IMR-90 (cell line): ENCODE data around the gene TCF7L2. TPM values are rescaled to one million over a fixed set of nuclear protein-coding genes. Genes with fewer than 3 reads are reported as not detected.

Experiments used
- ATAC-seq: fragments of 200-7000 bp; cut with Tn5 transposase; 2 replicates; pipeline ENCODE4 v1.9.1; 2020; ENCODE audit warnings: low read depth, mild to moderate bottlenecking, moderate library complexity
- BruUV-seq: library from RNA; stranded (reverse); fragments of 400-500 nt; replicated peaks from 2 replicates; lab custom pipeline; 2021; lab: Mats Ljungman, UMichigan
- CTCF ChIA-PET: fragments of 300-600 bp; formaldehyde crosslinking; extraction: SDS; loops from one replicate; lab custom pipeline; 2021; ENCODE audit warnings: antibody characterized with exemption; lab: Yijun Ruan, JAX
- POLR2A ChIA-PET: fragments of 300-600 bp; sonication (Branson Sonifier 250); formaldehyde crosslinking; loops from one replicate; lab custom pipeline; 2022; ENCODE audit warnings: antibody characterized with exemption; ENCODE audit not compliant: unreplicated experiment; lab: Charles Lee
- DNase-seq: peaks from one replicate; pipeline ENCODE4 v3.0.0; 2013
- H2AFZ ChIP-seq: replicated peaks from 2 replicates; pipeline ENCODE3; 2013; ENCODE audit warnings: low read length, mild to moderate bottlenecking; ENCODE audit not compliant: poor library complexity
- H2AK5ac ChIP-seq: 2 replicates; pipeline ENCODE4 v1.6.1; 2013; ENCODE audit warnings: low read depth, low read length, inconsistent platforms
- H2AK9ac ChIP-seq: replicated peaks from 2 replicates; pipeline ENCODE3; 2013; ENCODE audit warnings: mild to moderate bottlenecking, low read depth, low read length, moderate library complexity; ENCODE audit not compliant: poor library complexity
- H2BK120ac ChIP-seq: 2 replicates; pipeline ENCODE4 v1.6.1; 2013; ENCODE audit warnings: low read depth, low read length, inconsistent platforms
- H2BK15ac ChIP-seq: 3 replicates; pipeline ENCODE4 v1.6.1; 2013; ENCODE audit warnings: low read depth, low read length, inconsistent platforms
- H2BK20ac ChIP-seq: 2 replicates; pipeline ENCODE4 v1.6.1; 2013; ENCODE audit warnings: low read depth, mild to moderate bottlenecking, inconsistent platforms, low read length, moderate library complexity
- H2BK5ac ChIP-seq: 2 replicates; pipeline ENCODE4 v1.6.1; 2013; ENCODE audit warnings: mild to moderate bottlenecking, low read depth, low read length, inconsistent platforms; ENCODE audit not compliant: poor library complexity, severe bottlenecking
- H3K14ac ChIP-seq: replicated peaks from 2 replicates; pipeline ENCODE4 v1.6.1; 2013; ENCODE audit warnings: low read depth, low read length, inconsistent platforms
- H3K18ac ChIP-seq: 2 replicates; pipeline ENCODE4 v1.6.1; 2013; ENCODE audit warnings: low read depth, low read length, control low read depth
- H3K23ac ChIP-seq: 2 replicates; pipeline ENCODE4 v1.6.1; 2013; ENCODE audit warnings: low read depth, low read length, inconsistent platforms
- H3K27ac ChIP-seq: 2 replicates; pipeline ENCODE4 v1.5.1; 2013; ENCODE audit warnings: mild to moderate bottlenecking, control low read depth, low read length; ENCODE audit not compliant: insufficient read depth
- H3K27me3 ChIP-seq: 2 replicates; pipeline ENCODE4 v1.6.1; 2013; ENCODE audit warnings: low read length; ENCODE audit not compliant: control insufficient read depth, insufficient read depth
- H3K36me3 ChIP-seq: 2 replicates; pipeline ENCODE4 v1.6.1; 2013; ENCODE audit warnings: low read length, mixed read lengths; ENCODE audit not compliant: control insufficient read depth, insufficient read depth
- H3K4ac ChIP-seq: 2 replicates; pipeline ENCODE4 v1.6.1; 2013; ENCODE audit warnings: low read depth, low read length, inconsistent platforms
- H3K4me1 ChIP-seq: 2 replicates; pipeline ENCODE4 v1.6.1; 2013; ENCODE audit warnings: low read length, mixed read lengths; ENCODE audit not compliant: control insufficient read depth, insufficient read depth
- H3K4me2 ChIP-seq: 2 replicates; pipeline ENCODE4 v1.6.1; 2013; ENCODE audit warnings: low read depth, mild to moderate bottlenecking, control low read depth, low read length, moderate library complexity
- H3K4me3 ChIP-seq: 2 replicates; pipeline ENCODE4 v1.5.1; 2013; ENCODE audit warnings: low read depth, mild to moderate bottlenecking, control low read depth, low read length, moderate library complexity; ENCODE audit not compliant: insufficient read depth
- H3K56ac ChIP-seq: 2 replicates; pipeline ENCODE4 v1.6.1; 2013; ENCODE audit warnings: low read length, inconsistent platforms; ENCODE audit not compliant: insufficient read depth; ENCODE audit errors: extremely low read depth
- H3K79me1 ChIP-seq, 2 experiments: 2 replicates each; pipeline ENCODE4 v1.6.1; 2013; ENCODE audit warnings: low read length in 2 of 2, inconsistent platforms in 1 of 2, low read depth in 1 of 2
- H3K9ac ChIP-seq: 2 replicates; pipeline ENCODE4 v1.6.1; 2013; ENCODE audit warnings: low read depth, low read length, control low read depth
- H3K9me1 ChIP-seq: 2 replicates; pipeline ENCODE4 v1.6.1; 2013; ENCODE audit warnings: low read length, inconsistent platforms; ENCODE audit not compliant: insufficient read depth
- H3K9me3 ChIP-seq: 2 replicates; pipeline ENCODE4 v1.6.1; 2013; ENCODE audit warnings: low read length; ENCODE audit not compliant: control insufficient read depth, insufficient read depth
- H4K20me1 ChIP-seq: 2 replicates; pipeline ENCODE4 v1.6.1; 2013; ENCODE audit warnings: low read length, inconsistent platforms; ENCODE audit not compliant: insufficient read depth
- H4K5ac ChIP-seq: 2 replicates; pipeline ENCODE4 v1.6.1; 2013; ENCODE audit warnings: mild to moderate bottlenecking, low read depth, low read length, control low read depth
- H4K8ac ChIP-seq, 2 experiments: 2 replicates each; pipeline ENCODE4 v1.6.1; 2013; ENCODE audit warnings: low read depth in 2 of 2, low read length in 2 of 2, control low read depth in 1 of 2, inconsistent platforms in 1 of 2
- H4K91ac ChIP-seq: 2 replicates; pipeline ENCODE4 v1.6.1; 2013; ENCODE audit warnings: low read depth, low read length, inconsistent platforms; ENCODE audit not compliant: insufficient read depth
- BHLHE40 ChIP-seq: fragments of 150-350 bp; IDR thresholded peaks from 2 replicates; pipeline ENCODE4 v1.6.1; 2016; ENCODE audit warnings: mild to moderate bottlenecking, low read depth, low read length
- CEBPB ChIP-seq: IDR thresholded peaks from 2 replicates; pipeline ENCODE4 v1.6.1; 2012; ENCODE audit warnings: low read depth, low read length, improper control_type of control experiment
- CHD1 ChIP-seq: IDR thresholded peaks from 2 replicates; pipeline ENCODE4 v1.6.1; 2012; ENCODE audit warnings: low read depth, low read length, improper control_type of control experiment
- FOS ChIP-seq: fragments of 150-350 bp; IDR thresholded peaks from 2 replicates; pipeline ENCODE4 v1.6.1; 2016; ENCODE audit warnings: low read depth, low read length
- MAFK ChIP-seq: IDR thresholded peaks from 2 replicates; pipeline ENCODE4 v1.6.1; 2012; ENCODE audit warnings: low read depth, low read length, improper control_type of control experiment
- MAZ ChIP-seq: IDR thresholded peaks from 2 replicates; pipeline ENCODE4 v1.6.1; 2012; ENCODE audit warnings: low read depth, mild to moderate bottlenecking, low read length, improper control_type of control experiment, moderate library complexity, borderline replicate concordance
- MXI1 ChIP-seq: IDR thresholded peaks from 2 replicates; pipeline ENCODE4 v1.6.1; 2012; ENCODE audit warnings: low read depth, mild to moderate bottlenecking, low read length, moderate library complexity, borderline replicate concordance
- NFE2L2 ChIP-seq: fragments of 150-350 bp; IDR thresholded peaks from 2 replicates; pipeline ENCODE4 v1.6.1; 2016; ENCODE audit warnings: low read depth, mild to moderate bottlenecking, low read length
- POLR2A ChIP-seq: IDR thresholded peaks from 2 replicates; pipeline ENCODE4 v1.6.1; 2012; ENCODE audit warnings: mild to moderate bottlenecking, low read depth, low read length
- RAD21 ChIP-seq: IDR thresholded peaks from 2 replicates; pipeline ENCODE4 v1.6.1; 2012; ENCODE audit warnings: low read length, improper control_type of control experiment
- RCOR1 ChIP-seq: IDR thresholded peaks from 2 replicates; pipeline ENCODE4 v1.6.1; 2012; ENCODE audit warnings: mild to moderate bottlenecking, low read length, improper control_type of control experiment; ENCODE audit not compliant: insufficient replicate concordance
- RFX5 ChIP-seq: IDR thresholded peaks from 2 replicates; pipeline ENCODE4 v1.8.0; 2012; ENCODE audit warnings: low read depth, mild to moderate bottlenecking, low read length, moderate library complexity
- SMC3 ChIP-seq: fragments of 150-350 bp; IDR thresholded peaks from 2 replicates; pipeline ENCODE4 v1.6.1; 2016; ENCODE audit warnings: low read depth, mild to moderate bottlenecking, antibody characterized with exemption, low read length, moderate library complexity
- WGBS, 2 experiments: methylation state at CpG; one replicate each; pipeline versions ENCODE4 v1.1.5 to v1.1.7; 2013; ENCODE audit warnings: missing lambda C conversion rate in 2 of 2; ENCODE audit not compliant: insufficient read length in 1 of 2; ENCODE audit errors: extremely low coverage in 2 of 2; 5-methylcytosine and 5-hydroxymethylcytosine counted together
- dilution Hi-C: fragments of 300-500 bp; cut with HindIII; formaldehyde crosslinking; loops from one replicate; pipeline ENCODE4 v1.14.3; 2018; ENCODE audit warnings: low sequenced_read_pairs; ENCODE audit not compliant: unreplicated experiment
- in situ Hi-C: fragments of 300-500 bp; cut with MboI; formaldehyde crosslinking; loops from 3 replicates; pipeline ENCODE4 v1.14.3; 2019; ENCODE audit warnings: low sequenced_read_pairs, inconsistent platforms, mixed read lengths
- intact Hi-C: fragments of 100-400 bp; cut with micrococcal nuclease; formaldehyde crosslinking; loops from 2 replicates; pipeline ENCODE4 v1.10.0; 2022
- polyA plus RNA-seq, 3 experiments: library from polyadenylated mRNA; depleted of rRNA; stranded (reverse); fragments of >200 nt; gene quantifications; 2 replicates each; pipeline ENCODE4 v1.2.3, GENCODE V29; 2012; ENCODE audit warnings: low replicate concordance in 1 of 3
- total RNA-seq: library from RNA; depleted of rRNA; stranded (reverse); fragments of >200 nt; gene quantifications from 2 replicates; pipeline ENCODE4 v1.2.3, GENCODE V29; 2012
- TF ChIP-seq, protein P1 (sequence below): conservative IDR thresholded peaks from 2 replicates; pipeline ENCODE4 v1.5.1; 2012; ENCODE audit warnings: mild to moderate bottlenecking, low read depth, low read length, improper control_type of control experiment
- TF ChIP-seq, protein P2 (sequence below): fragments of 150-350 bp; IDR thresholded peaks from 2 replicates; pipeline ENCODE4 v1.6.1; 2017; ENCODE audit warnings: mild to moderate bottlenecking, antibody characterized with exemption, low read length, low read depth
- TF ChIP-seq, protein P3 (sequence below): fragments of 150-350 bp; IDR thresholded peaks from 2 replicates; pipeline ENCODE4 v1.6.1; 2016; ENCODE audit warnings: low read depth, mild to moderate bottlenecking, low read length, moderate library complexity, borderline replicate concordance

TCF7L2 gene
- total and polyA plus RNA-seq, 2 of the 4 experiments (the other 2 are of a cell fraction), result 1.3 to 12.2 TPM

DNA sequence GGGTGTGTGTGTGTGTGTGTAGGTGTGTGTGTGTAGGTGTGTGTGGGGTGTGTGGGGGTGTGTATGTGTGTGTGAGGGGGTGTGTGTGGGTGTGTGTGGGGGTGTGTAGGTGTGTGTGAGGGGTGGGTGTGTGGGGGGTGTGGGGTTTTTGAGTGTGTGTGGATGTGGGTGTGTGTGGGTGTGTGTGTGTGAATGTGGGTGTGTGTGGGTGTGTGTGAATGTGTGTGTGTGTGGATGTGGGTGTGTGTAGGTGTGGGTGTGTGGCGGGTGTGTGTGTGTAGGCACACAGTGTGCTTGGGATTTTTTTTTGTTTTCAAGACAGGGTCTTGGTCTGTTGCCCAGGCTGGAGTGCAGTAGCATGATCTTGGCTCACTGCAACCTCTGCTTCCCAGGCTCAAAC, 36.8 kb upstream of the TCF7L2 start:
- intact Hi-C loops (no loop called here), in situ Hi-C loops (no loop called here), dilution Hi-C loops (no loop called here)
- TF ChIP-seq RAD21 (no peak), MAZ (no peak), MAFK (no peak), CHD1 (no peak), POLR2A (no peak), MXI1 (no peak), SMC3 (no peak), CEBPB (no peak), BHLHE40 (no peak), RCOR1 (no peak), NFE2L2 (no peak), RFX5 (no peak), FOS (no peak)
- TF ChIP-seq, protein P1, sequence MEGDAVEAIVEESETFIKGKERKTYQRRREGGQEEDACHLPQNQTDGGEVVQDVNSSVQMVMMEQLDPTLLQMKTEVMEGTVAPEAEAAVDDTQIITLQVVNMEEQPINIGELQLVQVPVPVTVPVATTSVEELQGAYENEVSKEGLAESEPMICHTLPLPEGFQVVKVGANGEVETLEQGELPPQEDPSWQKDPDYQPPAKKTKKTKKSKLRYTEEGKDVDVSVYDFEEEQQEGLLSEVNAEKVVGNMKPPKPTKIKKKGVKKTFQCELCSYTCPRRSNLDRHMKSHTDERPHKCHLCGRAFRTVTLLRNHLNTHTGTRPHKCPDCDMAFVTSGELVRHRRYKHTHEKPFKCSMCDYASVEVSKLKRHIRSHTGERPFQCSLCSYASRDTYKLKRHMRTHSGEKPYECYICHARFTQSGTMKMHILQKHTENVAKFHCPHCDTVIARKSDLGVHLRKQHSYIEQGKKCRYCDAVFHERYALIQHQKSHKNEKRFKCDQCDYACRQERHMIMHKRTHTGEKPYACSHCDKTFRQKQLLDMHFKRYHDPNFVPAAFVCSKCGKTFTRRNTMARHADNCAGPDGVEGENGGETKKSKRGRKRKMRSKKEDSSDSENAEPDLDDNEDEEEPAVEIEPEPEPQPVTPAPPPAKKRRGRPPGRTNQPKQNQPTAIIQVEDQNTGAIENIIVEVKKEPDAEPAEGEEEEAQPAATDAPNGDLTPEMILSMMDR, result no peak
- TF ChIP-seq, protein P2, sequence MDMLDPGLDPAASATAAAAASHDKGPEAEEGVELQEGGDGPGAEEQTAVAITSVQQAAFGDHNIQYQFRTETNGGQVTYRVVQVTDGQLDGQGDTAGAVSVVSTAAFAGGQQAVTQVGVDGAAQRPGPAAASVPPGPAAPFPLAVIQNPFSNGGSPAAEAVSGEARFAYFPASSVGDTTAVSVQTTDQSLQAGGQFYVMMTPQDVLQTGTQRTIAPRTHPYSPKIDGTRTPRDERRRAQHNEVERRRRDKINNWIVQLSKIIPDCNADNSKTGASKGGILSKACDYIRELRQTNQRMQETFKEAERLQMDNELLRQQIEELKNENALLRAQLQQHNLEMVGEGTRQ, result no peak
- TF ChIP-seq, protein P3, sequence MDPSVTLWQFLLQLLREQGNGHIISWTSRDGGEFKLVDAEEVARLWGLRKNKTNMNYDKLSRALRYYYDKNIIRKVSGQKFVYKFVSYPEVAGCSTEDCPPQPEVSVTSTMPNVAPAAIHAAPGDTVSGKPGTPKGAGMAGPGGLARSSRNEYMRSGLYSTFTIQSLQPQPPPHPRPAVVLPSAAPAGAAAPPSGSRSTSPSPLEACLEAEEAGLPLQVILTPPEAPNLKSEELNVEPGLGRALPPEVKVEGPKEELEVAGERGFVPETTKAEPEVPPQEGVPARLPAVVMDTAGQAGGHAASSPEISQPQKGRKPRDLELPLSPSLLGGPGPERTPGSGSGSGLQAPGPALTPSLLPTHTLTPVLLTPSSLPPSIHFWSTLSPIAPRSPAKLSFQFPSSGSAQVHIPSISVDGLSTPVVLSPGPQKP, result no peak
- no CpG with 5 or more reads among the region's 1 CpG for WGBS, 2 experiments
- no peak overlapping the region for H3K4me3 ChIP-seq
- ATAC-seq (no peak), DNase-seq (no peak)
- no peak overlapping the region for H2AK9ac ChIP-seq
- BruUV-seq, result no TSS peak
- H3K9ac ChIP-seq, result no peak overlapping the region
- H3K14ac ChIP-seq, result no peak overlapping the region
- no peaks in the 10 kb centered on the region for H3K9me1 ChIP-seq
- ChIA-PET CTCF (no interaction called here), POLR2A (no interaction called here)
- H2BK20ac ChIP-seq, result no peak overlapping the region
- H2AK5ac ChIP-seq, result no peak overlapping the region
- H2BK5ac ChIP-seq, result peak overlapping the region; percentile 62
- no peak overlapping the region for H3K27ac ChIP-seq
- no peaks in the 10 kb centered on the region for H3K79me1 ChIP-seq
- no peaks in the 10 kb centered on the region for H4K20me1 ChIP-seq
- H3K23ac ChIP-seq, result no peak overlapping the region
- no peak overlapping the region for H2AFZ ChIP-seq
- no peaks in the 10 kb centered on the region; the same call in 1 of the 2 replicates for H3K4me1 ChIP-seq
- H2BK120ac ChIP-seq, result no peak overlapping the region
- no peak overlapping the region for H3K56ac ChIP-seq
- H3K4ac ChIP-seq, result no peak overlapping the region
- H3K4me2 ChIP-seq, result no peak overlapping the region
- H3K9me3 ChIP-seq, result no peaks in the 10 kb centered on the region
- no peak overlapping the region for H4K8ac ChIP-seq
- no peaks in the 10 kb centered on the region for H3K27me3 ChIP-seq
- no peak overlapping the region for H4K5ac ChIP-seq
- H3K36me3 ChIP-seq, result no peaks in the 10 kb centered on the region
- no peak overlapping the region for H3K18ac ChIP-seq
- no peak overlapping the region; the same call in 2 of the 3 replicates for H2BK15ac ChIP-seq
- no peak overlapping the region for H4K91ac ChIP-seq
